Measurements from ENCODE around the gene QRSL1.

QRSL1 gene

GRCh38 chr6:106702046-106702445 lies 72.7 kb downstream of the QRSL1 start:
- H3K4me3 ChIP-seq (ENCODE audit: low read depth, low read length) = peak overlapping the region; percentile 39
- DNase-seq (ENCODE audit: low read depth) = no peak
- TF ChIP-seq, protein P1, sequence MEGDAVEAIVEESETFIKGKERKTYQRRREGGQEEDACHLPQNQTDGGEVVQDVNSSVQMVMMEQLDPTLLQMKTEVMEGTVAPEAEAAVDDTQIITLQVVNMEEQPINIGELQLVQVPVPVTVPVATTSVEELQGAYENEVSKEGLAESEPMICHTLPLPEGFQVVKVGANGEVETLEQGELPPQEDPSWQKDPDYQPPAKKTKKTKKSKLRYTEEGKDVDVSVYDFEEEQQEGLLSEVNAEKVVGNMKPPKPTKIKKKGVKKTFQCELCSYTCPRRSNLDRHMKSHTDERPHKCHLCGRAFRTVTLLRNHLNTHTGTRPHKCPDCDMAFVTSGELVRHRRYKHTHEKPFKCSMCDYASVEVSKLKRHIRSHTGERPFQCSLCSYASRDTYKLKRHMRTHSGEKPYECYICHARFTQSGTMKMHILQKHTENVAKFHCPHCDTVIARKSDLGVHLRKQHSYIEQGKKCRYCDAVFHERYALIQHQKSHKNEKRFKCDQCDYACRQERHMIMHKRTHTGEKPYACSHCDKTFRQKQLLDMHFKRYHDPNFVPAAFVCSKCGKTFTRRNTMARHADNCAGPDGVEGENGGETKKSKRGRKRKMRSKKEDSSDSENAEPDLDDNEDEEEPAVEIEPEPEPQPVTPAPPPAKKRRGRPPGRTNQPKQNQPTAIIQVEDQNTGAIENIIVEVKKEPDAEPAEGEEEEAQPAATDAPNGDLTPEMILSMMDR (IDR thresholded peaks at IDR 0.05; ENCODE audit: insufficient read depth, low read depth, low read length, missing control alignments) = no peak

DNA sequence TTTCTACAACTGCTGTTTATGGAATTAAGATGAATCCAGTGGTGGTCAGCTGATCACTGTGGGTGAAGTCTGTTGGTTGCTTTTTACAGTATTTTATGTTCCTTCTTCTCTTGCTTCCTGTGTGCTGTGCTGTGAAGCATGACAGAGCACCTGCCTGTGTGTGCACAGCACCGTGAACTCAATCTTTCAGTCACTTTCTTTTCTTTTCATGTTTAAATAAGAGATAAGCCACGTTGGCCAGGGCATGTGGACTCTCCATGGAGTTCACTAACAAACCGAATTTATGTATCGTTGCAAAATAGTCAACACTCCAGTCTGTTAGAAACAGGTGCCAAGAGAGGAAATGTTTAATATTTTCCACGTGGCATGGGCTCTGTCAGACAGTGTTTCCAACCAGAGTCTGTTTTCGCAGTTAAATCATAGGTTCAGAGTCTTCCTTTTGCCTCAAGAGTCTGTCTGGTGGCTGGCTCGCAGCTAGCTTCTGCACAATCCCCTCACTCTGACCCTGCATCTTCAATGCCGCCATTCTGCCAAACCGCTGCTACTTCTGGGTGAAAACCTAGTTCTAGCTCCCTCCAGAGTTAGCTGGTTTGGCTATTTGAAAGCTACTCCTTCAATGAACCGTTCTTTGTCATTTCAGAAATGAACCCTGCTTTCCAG lies 73.2 kb downstream of the QRSL1 start:
- TF ChIP-seq, protein P1 (IDR thresholded peaks at IDR 0.05; ENCODE audit: insufficient read depth, low read depth, low read length, missing control alignments) = no peak
- H3K4me3 ChIP-seq (ENCODE audit: low read depth, low read length) = peak overlapping the region; percentile 39
- peak; percentile 89 for DNase-seq (ENCODE audit: low read depth)

- no peak overlapping the region for H3K4me3 ChIP-seq (ENCODE audit: low read depth, low read length)
- DNase-seq (ENCODE audit: low read depth) = no peak
- TF ChIP-seq, protein P1 (IDR thresholded peaks at IDR 0.05; ENCODE audit: insufficient read depth, low read depth, low read length, missing control alignments) = no peak
These were observed 74.9 kb downstream of the QRSL1 start for GRCh38 chr6:106704327-106704726.

- H3K4me3 ChIP-seq (ENCODE audit: low read depth, low read length) = no peak overlapping the region
- no peak for DNase-seq (ENCODE audit: low read depth)
- TF ChIP-seq, protein P1 (IDR thresholded peaks at IDR 0.05; ENCODE audit: insufficient read depth, low read depth, low read length, missing control alignments) = no peak
These were observed 75.8 kb downstream of the QRSL1 start for GRCh38 chr6:106705156-106705555.

GRCh38 chr6:106710580-106710979 lies 81.2 kb downstream of the QRSL1 start:
- H3K4me3 ChIP-seq (ENCODE audit: low read depth, low read length) = no peak overlapping the region
- TF ChIP-seq, protein P1 (IDR thresholded peaks at IDR 0.05; ENCODE audit: insufficient read depth, low read depth, low read length, missing control alignments) = no peak
- no peak for DNase-seq (ENCODE audit: low read depth)

DNA sequence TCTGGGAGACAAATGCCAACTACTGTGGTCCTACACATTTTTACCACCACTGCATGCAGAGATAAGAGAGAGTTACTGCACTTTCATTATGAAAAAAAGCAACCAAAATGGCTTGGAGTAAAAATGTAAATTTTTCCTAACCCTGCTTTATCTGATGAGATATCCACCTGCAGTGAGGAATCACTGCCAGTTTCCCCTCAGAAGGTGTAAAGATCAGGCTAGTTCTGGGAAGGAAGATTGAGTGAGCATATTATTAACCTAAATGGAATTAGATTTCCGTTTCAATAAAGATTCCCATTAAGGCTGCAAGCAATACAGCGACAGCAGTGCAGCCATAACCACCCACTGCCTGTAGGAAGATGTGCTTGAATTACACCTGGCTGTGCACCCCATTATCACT lies 84.9 kb downstream of the QRSL1 start:
- DNase-seq (ENCODE audit: low read depth) = no peak
- H3K4me3 ChIP-seq (ENCODE audit: low read depth, low read length) = no peak overlapping the region
- TF ChIP-seq, protein P1 (IDR thresholded peaks at IDR 0.05; ENCODE audit: insufficient read depth, low read depth, low read length, missing control alignments) = no peak

DNA sequence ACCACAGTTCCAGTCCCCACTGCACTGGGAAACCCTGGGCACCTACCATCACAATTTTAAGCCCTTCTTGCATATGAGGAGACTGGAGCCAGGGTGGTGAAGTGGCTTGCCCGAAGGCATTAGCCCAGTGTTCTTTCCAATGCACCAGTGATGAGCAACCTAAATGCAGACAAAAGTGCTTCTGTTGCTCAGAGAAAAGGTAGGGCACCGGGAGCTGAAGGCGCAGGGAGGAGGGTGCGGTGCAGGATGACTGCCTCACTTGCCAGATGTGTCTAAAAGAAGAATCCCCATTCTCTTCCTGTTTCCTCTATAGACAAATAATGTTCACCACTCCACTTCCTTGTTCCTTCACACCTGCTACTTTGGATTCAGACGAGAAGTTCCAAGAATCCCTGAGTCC lies 86.5 kb downstream of the QRSL1 start:
- peak; percentile 18 for DNase-seq (ENCODE audit: low read depth)
- TF ChIP-seq, protein P1 (IDR thresholded peaks at IDR 0.05; ENCODE audit: insufficient read depth, low read depth, low read length, missing control alignments) = no peak
- H3K4me3 ChIP-seq (ENCODE audit: low read depth, low read length) = no peak overlapping the region
